ENCODE measurements around the gene CEP152. TPM values are rescaled to one million over a fixed set of nuclear protein-coding genes. Genes with fewer than 3 reads are reported as not detected.

CEP152 gene
- total and polyA plus RNA-seq, 9 of the 15 experiments (the other 6 are each of a cell fraction or from before 2014, with no cell fraction given): 9.9 to 43.0 (median 23.6) TPM

DNA sequence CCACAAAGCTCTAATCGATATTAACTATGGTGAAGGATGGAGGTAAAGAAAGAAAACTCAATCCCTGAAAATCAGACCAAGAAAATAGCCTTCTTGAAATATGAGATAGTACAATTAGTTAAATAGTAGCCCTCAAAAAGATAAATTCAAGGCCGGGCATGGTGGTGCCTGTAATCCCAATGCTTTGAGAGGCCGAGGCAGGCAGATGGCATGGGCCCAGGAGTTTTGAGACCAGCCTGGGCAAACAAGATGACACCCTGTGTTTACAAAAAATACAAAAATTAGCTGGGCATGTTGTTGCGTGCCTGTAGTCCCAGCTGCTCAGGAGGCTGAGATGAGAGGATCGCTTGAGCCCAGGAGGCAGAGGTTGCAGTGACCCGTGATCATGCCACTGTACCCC lies 31.6 kb upstream of the CEP152 start:
- Histone ChIP-seq H3K36me3 (ENCODE audit: control insufficient read depth, insufficient read depth, low read length) (no peaks in the 10 kb centered on the region), H3K9me3 (replicated peaks; ENCODE audit: control insufficient read depth, insufficient read depth, low read depth, low read length) (no peaks in the 10 kb centered on the region; the same call in 1 of the 2 replicates), H4K20me1 (replicated peaks; ENCODE audit: control insufficient read depth, insufficient read depth, low read length) (no peaks in the 10 kb centered on the region), H3K27ac (ENCODE audit: extremely low read depth, low read depth, low read length) (no peak overlapping the region), H3K9ac (ENCODE audit: insufficient read depth in 1 of 2, low read depth in 2 of 2, low read length in 2 of 2) (no peak overlapping the region), H2AFZ (ENCODE audit: low read depth, low read length) (no peak overlapping the region), H3K4me3 (no peak overlapping the region), H3K4me1 (replicated peaks in 1 of 2; ENCODE audit: control insufficient read depth in 2 of 2, insufficient read depth in 2 of 2, low read length in 2 of 2) (no peaks in the 10 kb centered on the region), H3K9me1 (ENCODE audit: control insufficient read depth, insufficient read depth, low read length) (no peaks in the 10 kb centered on the region), H3K27me3 (ENCODE audit: control insufficient read depth in 2 of 2, insufficient read depth in 2 of 2, low read length in 2 of 2) (no peaks in the 10 kb centered on the region), H3K79me2 (ENCODE audit: control insufficient read depth, insufficient read depth, low read length) (no peaks in the 10 kb centered on the region), H3K4me2 (ENCODE audit: insufficient read depth, low read length) (no peak overlapping the region)
- no peak for FAIRE-seq
- no TSS peak for BruUV-seq (replicated peaks)
- no peak for DNase-seq (ENCODE audit: extremely low read depth in 1 of 4, low spot score in 3 of 4)
- ChIA-PET CTCF (ENCODE audit: low intra/inter-chr PET ratio) (no interaction called here), POLR2A (interaction anchor here (0.6 kb wide), 1 partner anchor 33 kb away, joined by 3 read pairs; no protein-coding TSS in a partner anchor)
- TF ChIP-seq SNRNP70 (optimal IDR thresholded peaks at IDR 0.05; ENCODE audit: low read depth, low read length) (no peak), TAF15 (IDR thresholded peaks at IDR 0.05; ENCODE audit: low read depth, low read length) (no peak), POLR2A (conservative IDR thresholded peaks at IDR 0.05) (no peak), CBX2 (IDR thresholded peaks at IDR 0.05; ENCODE audit: insufficient read depth, low read length, poor library complexity, severe bottlenecking) (no peak), FOSL1 (tag; conservative IDR thresholded peaks at IDR 0.05) (no peak), SNIP1 (IDR thresholded peaks at IDR 0.05; ENCODE audit: low read depth) (no peak), ZNF24 (IDR thresholded peaks at IDR 0.05) (no peak), ZNF57 (CRISPR knock-in tag; IDR thresholded peaks at IDR 0.05) (no peak), ZNF253 (CRISPR knock-in tag; conservative IDR thresholded peaks at IDR 0.05) (no peak), SAP30 (IDR thresholded peaks at IDR 0.05; ENCODE audit: borderline replicate concordance, insufficient read depth, low read depth, low read length, poor library complexity, severe bottlenecking) (no peak)
- TF ChIP-seq, protein P1, sequence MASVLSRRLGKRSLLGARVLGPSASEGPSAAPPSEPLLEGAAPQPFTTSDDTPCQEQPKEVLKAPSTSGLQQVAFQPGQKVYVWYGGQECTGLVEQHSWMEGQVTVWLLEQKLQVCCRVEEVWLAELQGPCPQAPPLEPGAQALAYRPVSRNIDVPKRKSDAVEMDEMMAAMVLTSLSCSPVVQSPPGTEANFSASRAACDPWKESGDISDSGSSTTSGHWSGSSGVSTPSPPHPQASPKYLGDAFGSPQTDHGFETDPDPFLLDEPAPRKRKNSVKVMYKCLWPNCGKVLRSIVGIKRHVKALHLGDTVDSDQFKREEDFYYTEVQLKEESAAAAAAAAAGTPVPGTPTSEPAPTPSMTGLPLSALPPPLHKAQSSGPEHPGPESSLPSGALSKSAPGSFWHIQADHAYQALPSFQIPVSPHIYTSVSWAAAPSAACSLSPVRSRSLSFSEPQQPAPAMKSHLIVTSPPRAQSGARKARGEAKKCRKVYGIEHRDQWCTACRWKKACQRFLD (CRISPR knock-in tag; IDR thresholded peaks at IDR 0.05): no peak
- in situ Hi-C loops (cut with MboI): no loop called here
- intact Hi-C loops (cut with micrococcal nuclease): no loop called here
- whole genome bisulfite sequencing (ENCODE audit: insufficient coverage, low coverage, missing lambda C conversion rate): 17% methylated on average over 5 of the region's 6 CpGs
- no peak for ATAC-seq
